MM.1S (cell line): ENCODE data around the gene PMVK.

Experiments
- DNase-seq: peaks from one replicate; pipeline ENCODE4 v3.0.0-alpha.2; 2015
- H2AFZ ChIP-seq: fragments of 300-600 bp; sonication (generic); 2 replicates; pipeline ENCODE4 v1.6.0; 2016; ENCODE audit warnings: antibody characterized with exemption, low read length
- H3F3A ChIP-seq: fragments of 300-600 bp; sonication (generic); 2 replicates; pipeline ENCODE4 v1.6.1; 2016; ENCODE audit warnings: mild to moderate bottlenecking, antibody characterized with exemption, low read length, moderate library complexity, mixed read lengths; ENCODE audit not compliant: insufficient read depth
- H3K27ac ChIP-seq: fragments of 300-600 bp; sonication (generic); 2 replicates; pipeline ENCODE4 v1.5.1; 2016; ENCODE audit warnings: mild to moderate bottlenecking, low read length
- H3K27me3 ChIP-seq: fragments of 300-600 bp; sonication (generic); replicated peaks from 2 replicates; pipeline ENCODE4 v1.6.0; 2016; ENCODE audit warnings: low read length; ENCODE audit not compliant: insufficient read depth
- H3K36me3 ChIP-seq: fragments of 300-600 bp; sonication (generic); replicated peaks from 2 replicates; pipeline ENCODE4 v1.6.1; 2016; ENCODE audit warnings: mild to moderate bottlenecking, low read length, mixed read lengths; ENCODE audit not compliant: insufficient read depth
- H3K4me1 ChIP-seq: fragments of 300-600 bp; sonication (generic); 2 replicates; pipeline ENCODE4 v1.6.1; 2016; ENCODE audit warnings: low read length, mixed read lengths
- H3K4me2 ChIP-seq: fragments of 300-600 bp; sonication (generic); 2 replicates; pipeline ENCODE4 v1.6.0; 2016; ENCODE audit warnings: low read depth, low read length
- H3K4me3 ChIP-seq: fragments of 300-600 bp; sonication (generic); 2 replicates; pipeline ENCODE4 v1.5.1; 2016; ENCODE audit warnings: low read length, mixed read lengths
- H3K79me2 ChIP-seq: fragments of 300-600 bp; sonication (generic); 2 replicates; pipeline ENCODE4 v1.6.1; 2016; ENCODE audit warnings: mixed run types, low read length, mixed read lengths
- H3K9ac ChIP-seq: fragments of 300-600 bp; sonication (generic); 2 replicates; pipeline ENCODE4 v1.6.1; 2016; ENCODE audit warnings: low read length, mixed read lengths
- H3K9me2 ChIP-seq: fragments of 300-600 bp; sonication (generic); replicated peaks from 2 replicates; pipeline ENCODE4 v1.6.1; 2016; ENCODE audit warnings: mild to moderate bottlenecking, low read length, mixed read lengths; ENCODE audit not compliant: insufficient read depth
- H3K9me3 ChIP-seq: fragments of 300-600 bp; sonication (generic); replicated peaks from 2 replicates; pipeline ENCODE4 v1.6.1; 2016; ENCODE audit warnings: mild to moderate bottlenecking, low read length, mixed read lengths; ENCODE audit not compliant: insufficient read depth
- H4K20me1 ChIP-seq: fragments of 300-600 bp; sonication (generic); 2 replicates; pipeline ENCODE4 v1.6.1; 2016; ENCODE audit warnings: mild to moderate bottlenecking, low read length, moderate library complexity, mixed read lengths; ENCODE audit not compliant: insufficient read depth
- CTCF ChIP-seq: fragments of 300-600 bp; sonication (generic); IDR thresholded peaks from 2 replicates; pipeline ENCODE4 v1.5.1; 2016; ENCODE audit warnings: antibody characterized with exemption, low read length, mixed read lengths
- EZH2 ChIP-seq: fragments of 300-600 bp; sonication (generic); optimal IDR thresholded peaks from 2 replicates; pipeline ENCODE3; 2017; ENCODE audit warnings: low read depth, mild to moderate bottlenecking, antibody characterized with exemption, low read length, mixed read lengths
- EZH2phosphoT487 ChIP-seq: fragments of 300-600 bp; sonication (generic); IDR thresholded peaks from 2 replicates; pipeline ENCODE4 v1.6.1; 2018; ENCODE audit warnings: antibody characterized with exemption, low read length

The PMVK gene

GRCh38 chr1:154901591-154901990 lies 34.9 kb downstream of the PMVK start:
- DNase-seq = no peak
- no peak overlapping the region for H3K4me3 ChIP-seq
- TF ChIP-seq CTCF = no peak
- TF ChIP-seq EZH2 = no peak
- no peak for TF ChIP-seq EZH2phosphoT487
- no peaks in the 10 kb centered on the region for H3K9me2 ChIP-seq
- H3K27me3 ChIP-seq = no peaks in the 10 kb centered on the region
- H3K4me2 ChIP-seq = no peak overlapping the region
- no peaks in the 10 kb centered on the region for H3K9me3 ChIP-seq
- H3K9ac ChIP-seq = no peak overlapping the region
- H3K36me3 ChIP-seq = no peaks in the 10 kb centered on the region
- H3F3A ChIP-seq = no peaks in the 10 kb centered on the region
- H2AFZ ChIP-seq = no peak overlapping the region
- no peak overlapping the region for H3K27ac ChIP-seq
- no peaks in the 10 kb centered on the region for H3K4me1 ChIP-seq
- H3K79me2 ChIP-seq = no peaks in the 10 kb centered on the region
- H4K20me1 ChIP-seq = no peaks in the 10 kb centered on the region

GRCh38 chr1:154899041-154899440 lies 37.5 kb downstream of the PMVK start:
- H4K20me1 ChIP-seq = no peaks in the 10 kb centered on the region
- no peak for DNase-seq
- H3K4me3 ChIP-seq = no peak overlapping the region
- H3K9me3 ChIP-seq = no peaks in the 10 kb centered on the region
- no peaks in the 10 kb centered on the region for H3K79me2 ChIP-seq
- H3K4me1 ChIP-seq = no peaks in the 10 kb centered on the region
- no peak overlapping the region for H3K9ac ChIP-seq
- H3K27ac ChIP-seq = no peak overlapping the region
- TF ChIP-seq EZH2 (no peak), CTCF (no peak), EZH2phosphoT487 (no peak)
- H3K4me2 ChIP-seq = no peak overlapping the region
- no peaks in the 10 kb centered on the region for H3K36me3 ChIP-seq
- no peak overlapping the region for H2AFZ ChIP-seq
- no peaks in the 10 kb centered on the region for H3K9me2 ChIP-seq
- no peaks in the 10 kb centered on the region for H3F3A ChIP-seq
- H3K27me3 ChIP-seq = no peaks in the 10 kb centered on the region

- H3K4me1 ChIP-seq = no peaks in the 10 kb centered on the region
Observed at GRCh38 chr1:154896771-154897286, 39.7 kb downstream of the PMVK start.

GRCh38 chr1:154895798-154896197 lies 40.7 kb downstream of the PMVK start:
- no peak overlapping the region for H3K4me2 ChIP-seq
- H3K4me1 ChIP-seq = peaks cover 7% of the 10 kb centered on the region
- H3K27ac ChIP-seq = no peak overlapping the region
- H3K36me3 ChIP-seq = no peaks in the 10 kb centered on the region
- no peak for DNase-seq
- H3K9me3 ChIP-seq = no peaks in the 10 kb centered on the region; the same call in 1 of the 2 replicates
- H2AFZ ChIP-seq = no peak overlapping the region
- H3K4me3 ChIP-seq = no peak overlapping the region
- TF ChIP-seq EZH2 = no peak
- TF ChIP-seq CTCF = no peak
- no peak for TF ChIP-seq EZH2phosphoT487
- no peaks in the 10 kb centered on the region for H3K79me2 ChIP-seq
- H3K27me3 ChIP-seq = no peaks in the 10 kb centered on the region
- H3K9ac ChIP-seq = no peak overlapping the region
- H3F3A ChIP-seq = no peaks in the 10 kb centered on the region
- H3K9me2 ChIP-seq = no peaks in the 10 kb centered on the region
- H4K20me1 ChIP-seq = no peaks in the 10 kb centered on the region

More at GRCh38 chr1:154896771-154897286, 39.7 kb downstream of the PMVK start:
- Histone ChIP-seq H3K36me3 (no peaks in the 10 kb centered on the region), H3K9ac (no peak overlapping the region), H3K4me3 (no peak overlapping the region), H3K27me3 (no peaks in the 10 kb centered on the region), H3K79me2 (no peaks in the 10 kb centered on the region), H3K4me2 (no peak overlapping the region), H3K9me2 (no peaks in the 10 kb centered on the region), H3F3A (no peaks in the 10 kb centered on the region), H3K27ac (no peak overlapping the region), H3K9me3 (no peaks in the 10 kb centered on the region; the same call in 1 of the 2 replicates), H4K20me1 (no peaks in the 10 kb centered on the region), H2AFZ (no peak overlapping the region)
- TF ChIP-seq EZH2 = no peak
- DNase-seq = no peak
